Nephron (organoid): ENCODE measurements around the gene CYP11A1.

Experiments
- H3K27ac Mint-ChIP-seq, 3 experiments: 2 replicates each; pipeline ENCODE4 v1.8.0; 2020; ENCODE audit warnings: mixed read lengths in 3 of 3, mild to moderate bottlenecking in 2 of 3, moderate library complexity in 1 of 3
- H3K27me3 Mint-ChIP-seq: 2 replicates; pipeline ENCODE4 v1.8.0; 2021; ENCODE audit warnings: low read depth, mild to moderate bottlenecking, moderate library complexity, mixed read lengths
- H3K36me3 Mint-ChIP-seq: 2 replicates; pipeline ENCODE4 v1.8.0; 2020; ENCODE audit warnings: low read depth, mixed read lengths
- H3K4me1 Mint-ChIP-seq: 2 replicates; pipeline ENCODE4 v1.8.0; 2020; ENCODE audit warnings: mixed read lengths
- H3K4me3 Mint-ChIP-seq, 3 experiments: 2 replicates each; pipeline ENCODE4 v1.8.0; 2020; ENCODE audit warnings: mild to moderate bottlenecking in 3 of 3, mixed read lengths in 3 of 3, moderate library complexity in 2 of 3
- H3K9me3 Mint-ChIP-seq: 2 replicates; pipeline ENCODE4 v1.8.0; 2020; ENCODE audit warnings: mixed read lengths
- CTCF ChIP-seq, 3 experiments: fragments of 200-600 bp; sonication (generic); IDR thresholded peaks; one replicate each; pipeline ENCODE4 v1.5.0; 2021; ENCODE audit warnings: antibody characterized with exemption in 3 of 3; ENCODE audit not compliant: unreplicated experiment in 3 of 3

Gene CYP11A1

GRCh38 chr15:74387621-74388362 is 20.3 kb upstream of the CYP11A1 start:
- H3K9me3 Mint-ChIP-seq, result no peaks in the 10 kb centered on the region
- no peak overlapping the region for H3K4me3 Mint-ChIP-seq
- TF ChIP-seq CTCF (IDR thresholded peaks at IDR 0.05; ENCODE audit: unreplicated experiment in 3 of 3), result no peak
- H3K36me3 Mint-ChIP-seq, result no peaks in the 10 kb centered on the region
- H3K4me1 Mint-ChIP-seq, result peaks cover 57% of the 10 kb centered on the region
- H3K27me3 Mint-ChIP-seq, result peaks cover 10% of the 10 kb centered on the region
- peak overlapping the region in 2 of 3 experiments; percentile 65 to 81 for H3K27ac Mint-ChIP-seq

- TF ChIP-seq CTCF (IDR thresholded peaks at IDR 0.05; ENCODE audit: unreplicated experiment in 3 of 3), result no peak
- Mint-ChIP-seq H3K27ac (peak overlapping the region in 2 of 3 experiments; percentile 81 to 83), H3K4me1 (peaks cover 52% of the 10 kb centered on the region), H3K36me3 (no peaks in the 10 kb centered on the region), H3K9me3 (no peaks in the 10 kb centered on the region), H3K4me3 (no peak overlapping the region), H3K27me3 (peaks cover 8% of the 10 kb centered on the region)
These were observed 19.7 kb upstream of the CYP11A1 start for GRCh38 chr15:74387141-74387541.

GRCh38 chr15:74386496-74387140 is 19.2 kb upstream of the CYP11A1 start:
- H3K4me3 Mint-ChIP-seq, result no peak overlapping the region
- H3K36me3 Mint-ChIP-seq, result no peaks in the 10 kb centered on the region
- peaks cover 51% of the 10 kb centered on the region for H3K4me1 Mint-ChIP-seq
- H3K27me3 Mint-ChIP-seq, result peaks cover 8% of the 10 kb centered on the region
- H3K9me3 Mint-ChIP-seq, result no peaks in the 10 kb centered on the region
- TF ChIP-seq CTCF (IDR thresholded peaks at IDR 0.05; ENCODE audit: unreplicated experiment in 3 of 3), result no peak
- peak overlapping the region in 2 of 3 experiments; percentile 81 to 83 for H3K27ac Mint-ChIP-seq

GRCh38 chr15:74385733-74386132 is 18.3 kb upstream of the CYP11A1 start:
- no peaks in the 10 kb centered on the region for H3K36me3 Mint-ChIP-seq
- H3K4me3 Mint-ChIP-seq, result no peak overlapping the region
- peaks cover 53% of the 10 kb centered on the region for H3K4me1 Mint-ChIP-seq
- H3K27ac Mint-ChIP-seq, result peak overlapping the region; percentile 29 to 83 (median 81)
- H3K27me3 Mint-ChIP-seq, result peaks cover 8% of the 10 kb centered on the region
- H3K9me3 Mint-ChIP-seq, result no peaks in the 10 kb centered on the region
- TF ChIP-seq CTCF (IDR thresholded peaks at IDR 0.05; ENCODE audit: unreplicated experiment in 3 of 3), result no peak

- H3K36me3 Mint-ChIP-seq, result no peaks in the 10 kb centered on the region
- no peak overlapping the region for H3K4me3 Mint-ChIP-seq
- H3K9me3 Mint-ChIP-seq, result no peaks in the 10 kb centered on the region
- H3K27me3 Mint-ChIP-seq, result peaks cover 8% of the 10 kb centered on the region
- TF ChIP-seq CTCF (IDR thresholded peaks at IDR 0.05; ENCODE audit: unreplicated experiment in 3 of 3), result no peak
- H3K27ac Mint-ChIP-seq, result peak overlapping the region in 2 of 3 experiments; percentile 81 to 83
- H3K4me1 Mint-ChIP-seq, result peaks cover 49% of the 10 kb centered on the region
These were observed 17.6 kb upstream of the CYP11A1 start for GRCh38 chr15:74384881-74385643.
